Measurements from ENCODE around the gene CROCC.
A peak's percentile ranks its signal among the peaks of the same experiment; 100 is the strongest.

CROCC gene

GRCh38 chr1:16971341-16972188 lies 49.8 kb downstream of the CROCC start:
- DNase-seq, result no peak

GRCh38 chr1:16972189-16972895 lies 50.6 kb downstream of the CROCC start:
- DNase-seq, result no peak

GRCh38 chr1:16973215-16973614 lies 51.5 kb downstream of the CROCC start:
- DNase-seq, result no peak

DNA sequence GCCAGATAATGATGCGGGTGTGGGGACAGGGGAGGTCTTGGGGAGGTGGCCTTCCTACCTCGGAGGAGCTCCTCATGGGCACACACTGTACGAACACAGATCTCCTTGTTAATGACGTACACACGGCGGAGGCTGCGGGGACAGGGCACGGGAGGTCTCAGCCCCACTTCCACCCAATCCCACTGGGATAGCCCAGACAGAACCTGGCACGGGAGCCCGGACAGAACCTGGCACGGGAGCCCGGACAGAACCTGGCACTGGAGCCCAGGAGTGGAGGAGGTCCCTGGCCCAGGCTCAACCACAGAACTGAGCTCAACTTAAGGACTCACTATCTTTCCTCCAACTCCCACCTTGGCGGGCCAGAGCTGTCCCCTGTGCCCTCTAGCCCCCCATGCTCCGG lies 53.5 kb downstream of the CROCC start:
- DNase-seq, result no peak

DNA sequence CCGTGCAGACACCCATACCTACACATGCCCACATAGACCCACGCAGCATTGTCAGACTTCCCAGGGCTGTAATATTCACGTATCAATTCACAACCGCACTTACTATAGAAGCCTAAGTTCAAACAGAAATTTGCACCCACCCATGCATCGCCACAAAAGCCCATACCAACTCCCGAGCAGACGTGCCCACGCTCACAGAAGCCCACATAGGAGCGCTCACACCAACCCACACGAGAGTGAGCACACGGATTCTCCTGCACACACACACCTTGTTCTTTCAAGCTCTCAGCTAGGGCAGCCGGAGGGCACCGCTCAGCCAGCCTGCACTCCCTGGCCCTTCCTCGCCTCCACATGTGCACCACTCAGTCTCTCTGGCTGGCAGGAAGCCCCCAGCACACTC lies 54.1 kb downstream of the CROCC start:
- no peak for DNase-seq

- no peak for DNase-seq
Observed at GRCh38 chr1:16976966-16977365, 55.2 kb downstream of the CROCC start.

GRCh38 chr1:16977377-16977776 lies 55.6 kb downstream of the CROCC start:
- DNase-seq, result no peak

DNA sequence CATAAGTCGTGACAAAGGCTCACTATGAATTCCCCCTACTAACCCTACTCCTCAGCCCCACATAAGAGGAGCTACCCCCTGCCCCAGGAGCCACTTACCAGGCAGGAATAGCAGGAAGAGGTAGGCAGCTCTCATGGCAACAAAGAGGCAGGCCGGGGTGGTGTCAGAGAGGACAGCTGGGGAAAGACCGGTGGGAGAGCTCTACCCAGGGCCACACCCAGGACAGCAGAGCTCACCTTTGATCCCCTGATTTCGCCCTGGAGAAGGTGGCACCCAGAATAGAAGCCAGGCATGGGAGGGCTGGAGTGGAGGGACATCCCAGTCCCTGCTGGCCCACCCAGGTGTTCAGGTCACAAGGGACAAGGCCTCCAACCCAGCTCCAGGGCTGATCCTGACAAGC lies 56.4 kb downstream of the CROCC start:
- no peak for DNase-seq

- no peak for DNase-seq
Observed at GRCh38 chr1:16978567-16979474, 57.1 kb downstream of the CROCC start.

- no peak for DNase-seq
Observed at GRCh38 chr1:16979475-16980327, 58.0 kb downstream of the CROCC start.

DNA sequence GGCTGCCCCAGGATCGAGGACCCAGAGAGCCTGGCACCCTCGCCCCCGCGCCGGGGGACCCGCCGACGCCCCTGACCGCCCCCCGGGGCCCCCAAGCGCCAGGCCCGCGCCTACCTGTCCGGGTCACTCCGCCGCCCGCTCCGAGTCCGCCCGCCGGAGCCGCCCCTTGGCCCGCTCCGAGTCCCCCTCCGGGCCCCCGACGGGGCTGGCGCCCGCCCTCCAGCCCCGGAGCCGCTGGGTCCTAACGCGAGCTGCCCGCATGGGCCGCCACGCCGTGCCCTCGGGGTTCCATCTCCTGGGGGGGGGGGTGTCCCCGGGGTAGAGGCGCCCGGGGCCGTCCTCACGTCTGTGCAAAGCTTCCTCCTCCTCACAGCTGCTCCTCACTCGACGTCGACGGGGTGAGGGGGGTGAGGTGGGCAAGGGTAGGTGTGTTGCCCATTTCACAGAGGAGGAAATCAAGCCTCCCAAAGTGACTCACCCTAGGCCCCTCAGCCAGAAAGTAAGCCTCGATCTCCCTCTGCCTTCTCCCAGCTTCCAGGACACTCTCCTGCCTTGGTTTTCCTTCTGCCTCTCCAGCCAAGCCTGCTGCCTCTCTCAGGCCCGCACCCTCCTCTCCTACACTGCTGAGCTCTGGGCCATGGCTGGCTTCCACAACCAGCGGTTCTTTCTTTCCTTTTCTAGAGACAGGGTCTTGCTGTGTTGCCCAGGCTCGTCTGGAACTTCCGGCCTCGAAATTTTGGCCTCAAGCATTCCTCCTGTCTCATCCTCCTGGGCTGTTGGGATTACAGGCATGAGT lies 58.9 kb downstream of the CROCC start, which contains the start of gene MFAP2:
MFAP2 (minus strand) TSS at position 148 of the 796 bp plus-strand sequence. CDS start 2,347 bp downstream, outside the sequence.
- peak; percentile 10 for DNase-seq

GRCh38 chr1:16981269-16981849 lies 59.6 kb downstream of the CROCC start:
- no peak for DNase-seq

DNA sequence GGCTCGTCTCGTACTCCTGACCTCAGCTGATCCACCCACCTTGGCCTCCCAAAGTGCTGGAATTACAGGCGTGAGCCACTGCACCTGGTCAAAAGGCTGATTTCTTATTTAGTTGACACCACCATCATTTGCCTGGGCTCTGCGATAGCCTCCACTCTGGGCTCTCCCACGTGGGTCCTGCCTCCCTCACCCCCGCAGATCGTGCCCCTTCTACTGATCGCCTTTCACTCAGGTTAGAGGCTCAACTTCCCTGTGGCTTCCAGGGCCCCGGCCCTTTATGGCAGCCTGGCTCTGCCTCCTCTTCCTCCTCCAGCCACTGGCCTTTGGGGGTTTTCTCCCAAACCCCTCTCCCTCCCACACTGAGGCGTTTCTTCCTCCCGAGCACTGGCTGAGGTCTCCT lies 61.2 kb downstream of the CROCC start:
- no peak for DNase-seq

- no peak for DNase-seq
Observed at GRCh38 chr1:16983649-16984048, 61.9 kb downstream of the CROCC start.

- DNase-seq, result no peak
Observed at GRCh38 chr1:16984717-16985116, 63.0 kb downstream of the CROCC start.

DNA sequence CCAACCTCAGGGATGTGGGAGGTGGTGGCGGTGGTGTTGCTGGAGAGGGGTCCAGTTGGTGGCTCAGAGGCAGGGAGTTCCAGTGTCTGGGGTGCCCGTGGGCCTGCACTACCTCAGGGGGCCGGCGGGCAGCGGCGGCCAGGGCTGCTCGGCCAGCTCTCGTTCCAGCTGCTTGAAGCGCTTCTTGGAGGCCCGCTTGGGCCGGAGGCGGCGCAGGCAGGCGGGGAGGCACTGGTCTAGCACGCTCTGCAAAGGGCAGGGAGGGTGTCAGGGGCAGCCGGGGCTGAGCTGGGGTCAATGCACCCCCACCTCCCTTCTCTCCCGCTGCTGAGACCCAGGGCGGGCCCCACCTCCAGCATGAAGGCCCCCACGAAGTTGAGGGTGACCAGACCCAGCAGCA lies 64.4 kb downstream of the CROCC start:
- DNase-seq, result no peak

DNA sequence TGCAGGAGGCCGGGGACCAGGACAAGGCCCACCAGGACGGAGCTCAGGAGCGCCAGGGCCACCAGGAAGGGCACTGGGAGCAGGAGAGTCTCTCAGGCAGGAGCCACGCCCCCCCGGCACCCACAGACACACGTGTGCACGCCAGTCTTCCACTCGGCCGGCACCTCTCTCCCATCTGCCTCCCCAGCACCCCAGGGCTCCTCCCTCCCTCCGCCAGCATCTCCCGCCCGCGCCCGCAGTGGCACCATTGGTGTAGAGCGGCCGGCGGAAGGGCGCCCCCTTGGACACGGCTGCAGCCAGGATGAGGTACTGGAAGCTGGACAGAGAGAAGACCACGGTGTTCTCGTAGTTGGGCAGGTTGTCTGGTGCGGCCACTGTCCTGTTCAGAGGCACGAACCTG lies 64.8 kb downstream of the CROCC start:
- DNase-seq, result no peak

DNA sequence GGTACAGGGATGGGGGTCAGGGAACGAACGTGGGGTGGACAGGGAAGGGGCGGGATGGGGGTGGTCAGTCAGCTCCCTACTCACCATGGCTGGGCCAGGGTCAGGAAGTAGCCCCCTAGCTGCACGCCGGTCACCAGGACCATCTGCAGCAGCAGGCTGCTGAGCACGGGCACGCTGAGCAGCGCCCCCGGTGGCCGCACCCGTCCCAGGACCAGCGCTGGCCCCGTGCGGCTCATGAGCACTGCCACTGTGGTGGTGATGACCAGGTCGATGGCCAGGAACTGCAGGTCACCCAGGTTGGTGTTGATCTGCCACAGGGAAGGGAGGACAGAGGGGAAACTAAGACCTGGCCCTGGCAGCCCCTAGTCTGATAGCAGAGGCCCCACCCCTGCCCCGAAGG lies 65.2 kb downstream of the CROCC start:
- DNase-seq, result no peak

GRCh38 chr1:16988210-16988609 lies 66.5 kb downstream of the CROCC start:
- DNase-seq, result no peak

DNA sequence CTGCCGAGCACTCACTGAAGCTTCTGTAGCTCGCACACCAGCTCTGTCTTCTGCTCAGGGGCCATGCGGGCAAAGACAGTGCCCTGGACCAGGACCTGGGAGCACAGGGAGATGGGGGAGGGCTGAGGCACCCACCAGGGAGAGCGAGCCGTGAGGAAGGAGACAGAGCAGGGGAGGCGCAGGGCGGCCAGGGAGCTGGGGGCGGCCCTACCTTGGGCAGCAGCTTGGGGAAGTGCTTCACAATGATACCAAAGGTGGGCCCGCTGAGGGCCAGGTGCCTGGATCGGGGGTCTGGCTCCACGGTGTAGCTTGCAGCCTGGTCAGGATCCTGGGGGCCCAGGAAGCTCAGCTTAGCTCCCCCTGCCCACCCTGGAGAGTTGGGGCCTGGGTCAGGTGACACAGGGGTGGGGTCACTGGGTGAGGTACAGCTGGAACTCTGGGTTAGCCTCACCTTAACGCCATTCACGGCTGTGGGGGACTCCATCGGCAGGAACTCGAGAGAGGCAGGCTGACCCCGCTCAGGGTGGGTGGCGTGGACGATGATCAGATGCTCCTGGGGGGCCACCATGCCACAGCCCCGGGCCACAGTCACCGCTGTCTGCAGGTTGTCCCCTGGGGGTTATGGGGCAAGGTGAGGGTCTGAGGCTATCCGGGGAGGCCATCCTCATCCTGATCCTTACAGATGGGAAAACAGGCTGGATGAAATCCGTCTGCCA lies 68.1 kb downstream of the CROCC start:
- no peak for DNase-seq
